Measurements from ENCODE around the gene ZNF423.

ZNF423 gene

GRCh38 chr16:49485663-49486062 lies 370.2 kb downstream of the ZNF423 start:
- H3K4me3 ChIP-seq (ENCODE audit: low read length): no peak overlapping the region
- no peak for DNase-seq (ENCODE audit: low read depth)
- TF ChIP-seq CTCF (conservative IDR thresholded peaks at IDR 0.05; ENCODE audit: low read length): no peak

GRCh38 chr16:49484936-49485335 lies 371.0 kb downstream of the ZNF423 start:
- no peak for DNase-seq (ENCODE audit: low read depth)
- no peak overlapping the region for H3K4me3 ChIP-seq (ENCODE audit: low read length)
- TF ChIP-seq CTCF (conservative IDR thresholded peaks at IDR 0.05; ENCODE audit: low read length): no peak

GRCh38 chr16:49484451-49484849 lies 371.5 kb downstream of the ZNF423 start:
- H3K4me3 ChIP-seq (ENCODE audit: low read length): no peak overlapping the region
- no peak for TF ChIP-seq CTCF (conservative IDR thresholded peaks at IDR 0.05; ENCODE audit: low read length)
- no peak for DNase-seq (ENCODE audit: low read depth)

GRCh38 chr16:49483651-49484450 lies 372.1 kb downstream of the ZNF423 start:
- H3K4me3 ChIP-seq (ENCODE audit: low read length): no peak overlapping the region
- TF ChIP-seq CTCF (conservative IDR thresholded peaks at IDR 0.05; ENCODE audit: low read length): no peak
- DNase-seq (ENCODE audit: low read depth): no peak

- TF ChIP-seq CTCF (conservative IDR thresholded peaks at IDR 0.05; ENCODE audit: low read length): no peak
- no peak overlapping the region for H3K4me3 ChIP-seq (ENCODE audit: low read length)
Observed at GRCh38 chr16:49483251-49483650, 372.7 kb downstream of the ZNF423 start.

GRCh38 chr16:49482690-49483089 lies 373.2 kb downstream of the ZNF423 start:
- DNase-seq (ENCODE audit: low read depth): no peak
- H3K4me3 ChIP-seq (ENCODE audit: low read length): no peak overlapping the region
- no peak for TF ChIP-seq CTCF (conservative IDR thresholded peaks at IDR 0.05; ENCODE audit: low read length)

More at GRCh38 chr16:49483251-49483650, 372.7 kb downstream of the ZNF423 start:
- DNase-seq (ENCODE audit: low read depth): no peak

- no peak overlapping the region for H3K4me3 ChIP-seq (ENCODE audit: low read length)
- no peak for DNase-seq (ENCODE audit: low read depth)
- TF ChIP-seq CTCF (conservative IDR thresholded peaks at IDR 0.05; ENCODE audit: low read length): no peak
Observed at GRCh38 chr16:49478616-49479015, 377.3 kb downstream of the ZNF423 start.
